ENCODE results near the gene TRAPPC10. TPM values are rescaled to one million over a fixed set of nuclear protein-coding genes. Genes with fewer than 3 reads are reported as not detected.

Gene TRAPPC10
- total RNA-seq, 4 donors from 2014 or later: 27.7 to 53.8 (median 38.4) TPM

DNA sequence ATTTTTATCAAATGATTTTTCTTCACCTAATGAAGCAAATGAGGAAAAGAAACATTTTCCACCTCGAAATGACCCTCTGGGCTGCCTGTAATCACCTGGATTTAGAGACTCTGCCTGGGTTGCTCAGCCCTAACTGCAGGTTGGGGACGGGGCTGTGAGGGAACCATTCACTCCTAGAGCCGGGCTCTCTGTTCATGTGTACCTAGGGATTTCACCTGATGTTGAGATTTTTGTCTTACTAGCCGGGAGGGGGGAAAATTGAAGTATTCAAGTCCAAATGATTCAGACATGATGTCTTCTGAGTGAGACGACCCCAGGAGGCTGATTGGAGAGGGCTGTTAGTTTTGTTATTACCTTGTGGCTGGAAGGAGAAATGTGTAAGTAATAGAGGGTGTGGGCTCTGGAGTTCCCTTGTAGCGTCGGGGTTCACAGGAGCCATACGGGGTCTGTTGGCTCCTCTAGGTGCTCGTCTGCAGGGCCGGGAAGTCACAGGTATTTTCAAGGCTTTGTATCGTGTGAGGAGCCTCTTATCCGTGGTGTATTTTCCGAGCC, 52.8 kb downstream of the TRAPPC10 start:
- H3K9me3 ChIP-seq: no peaks in the 10 kb centered on the region
- H3K27me3 ChIP-seq: no peaks in the 10 kb centered on the region
- H3K4me3 ChIP-seq: no peak overlapping the region
- no peak for DNase-seq (ENCODE audit: low spot score in 2 of 2)
- H3K27ac ChIP-seq: peak overlapping the region in 1 of 4 donors; percentile 25
- H3K4me1 ChIP-seq: peaks cover 0 to 11% (median 0%) of the 10 kb centered on the region in 4 donors
- 89% methylated on average over 13 of the region's 13 CpGs for WGBS, 2 donors
- H3K36me3 ChIP-seq: peaks cover 0 to 81% (median 6%) of the 10 kb centered on the region in 3 donors
- TF ChIP-seq EP300 (IDR thresholded peaks at IDR 0.05) (no peak), POLR2A (IDR thresholded peaks at IDR 0.05) (no peak)
- TF ChIP-seq, protein P1, sequence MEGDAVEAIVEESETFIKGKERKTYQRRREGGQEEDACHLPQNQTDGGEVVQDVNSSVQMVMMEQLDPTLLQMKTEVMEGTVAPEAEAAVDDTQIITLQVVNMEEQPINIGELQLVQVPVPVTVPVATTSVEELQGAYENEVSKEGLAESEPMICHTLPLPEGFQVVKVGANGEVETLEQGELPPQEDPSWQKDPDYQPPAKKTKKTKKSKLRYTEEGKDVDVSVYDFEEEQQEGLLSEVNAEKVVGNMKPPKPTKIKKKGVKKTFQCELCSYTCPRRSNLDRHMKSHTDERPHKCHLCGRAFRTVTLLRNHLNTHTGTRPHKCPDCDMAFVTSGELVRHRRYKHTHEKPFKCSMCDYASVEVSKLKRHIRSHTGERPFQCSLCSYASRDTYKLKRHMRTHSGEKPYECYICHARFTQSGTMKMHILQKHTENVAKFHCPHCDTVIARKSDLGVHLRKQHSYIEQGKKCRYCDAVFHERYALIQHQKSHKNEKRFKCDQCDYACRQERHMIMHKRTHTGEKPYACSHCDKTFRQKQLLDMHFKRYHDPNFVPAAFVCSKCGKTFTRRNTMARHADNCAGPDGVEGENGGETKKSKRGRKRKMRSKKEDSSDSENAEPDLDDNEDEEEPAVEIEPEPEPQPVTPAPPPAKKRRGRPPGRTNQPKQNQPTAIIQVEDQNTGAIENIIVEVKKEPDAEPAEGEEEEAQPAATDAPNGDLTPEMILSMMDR (IDR thresholded peaks at IDR 0.05): no peak

- Histone ChIP-seq H3K9me3 (no peaks in the 10 kb centered on the region), H3K4me3 (no peak overlapping the region), H3K4me1 (peaks cover 0 to 11% (median 0%) of the 10 kb centered on the region in 4 donors), H3K27me3 (no peaks in the 10 kb centered on the region), H3K36me3 (peaks cover 0 to 81% (median 6%) of the 10 kb centered on the region in 3 donors), H3K27ac (peak overlapping the region in 1 of 4 donors; percentile 25)
- DNase-seq (ENCODE audit: low spot score in 2 of 2): no peak
- TF ChIP-seq EP300 (IDR thresholded peaks at IDR 0.05) (no peak), POLR2A (IDR thresholded peaks at IDR 0.05) (no peak)
- TF ChIP-seq, protein P1 (IDR thresholded peaks at IDR 0.05): no peak
- 79 to 88% methylated on average over 9 of the region's 9 CpGs for WGBS, 2 donors
These were observed 53.3 kb downstream of the TRAPPC10 start for GRCh38 chr21:44065428-44065827.

DNA sequence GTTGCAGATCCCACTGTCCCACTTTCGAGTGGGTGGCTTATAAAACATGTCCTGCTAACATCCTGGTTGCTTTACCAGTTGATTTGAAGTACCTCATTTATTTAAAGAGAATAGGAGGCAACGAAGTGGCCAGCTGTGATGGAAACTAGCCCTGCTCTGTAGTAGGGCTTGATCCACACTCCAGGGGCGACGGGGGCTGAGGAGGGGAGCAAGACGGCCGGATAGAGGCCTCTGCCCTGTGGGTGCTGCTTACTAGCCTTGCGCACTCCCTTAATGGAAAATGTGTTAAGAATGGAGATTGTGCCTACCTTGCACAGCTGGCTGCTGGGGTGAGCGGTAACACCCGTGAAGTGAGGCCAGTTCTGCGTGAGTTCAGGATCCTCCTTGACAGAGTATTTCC, 54.0 kb downstream of the TRAPPC10 start:
- TF ChIP-seq POLR2A (IDR thresholded peaks at IDR 0.05): no peak
- TF ChIP-seq EP300 (IDR thresholded peaks at IDR 0.05): no peak
- TF ChIP-seq, protein P1 (IDR thresholded peaks at IDR 0.05): no peak
- DNase-seq (ENCODE audit: low spot score in 2 of 2): no peak
- Histone ChIP-seq H3K9me3 (no peaks in the 10 kb centered on the region), H3K4me1 (peaks cover 0 to 11% (median 0%) of the 10 kb centered on the region in 4 donors), H3K27ac (peak overlapping the region in 1 of 4 donors; percentile 61), H3K36me3 (peaks cover 0 to 78% (median 6%) of the 10 kb centered on the region in 3 donors), H3K4me3 (no peak overlapping the region), H3K27me3 (no peaks in the 10 kb centered on the region)
- 89 to 93% methylated on average over 10 of the region's 10 CpGs for WGBS, 2 donors

- H3K9me3 ChIP-seq: no peaks in the 10 kb centered on the region
- 73 to 79% methylated on average over 15 of the region's 15 CpGs for WGBS, 2 donors
- DNase-seq (ENCODE audit: low spot score in 2 of 2): no peak
- H3K27ac ChIP-seq: peak overlapping the region in 2 of 4 donors; percentile 11 to 61
- H3K27me3 ChIP-seq: no peaks in the 10 kb centered on the region
- peaks cover 0 to 77% (median 6%) of the 10 kb centered on the region in 3 donors for H3K36me3 ChIP-seq
- H3K4me3 ChIP-seq: no peak overlapping the region
- TF ChIP-seq POLR2A (IDR thresholded peaks at IDR 0.05): no peak
- TF ChIP-seq, protein P1 (IDR thresholded peaks at IDR 0.05): no peak
- no peak for TF ChIP-seq EP300 (IDR thresholded peaks at IDR 0.05)
- H3K4me1 ChIP-seq: peaks cover 0 to 10% (median 0%) of the 10 kb centered on the region in 4 donors
These were observed 55.1 kb downstream of the TRAPPC10 start for GRCh38 chr21:44067011-44067839.

DNA sequence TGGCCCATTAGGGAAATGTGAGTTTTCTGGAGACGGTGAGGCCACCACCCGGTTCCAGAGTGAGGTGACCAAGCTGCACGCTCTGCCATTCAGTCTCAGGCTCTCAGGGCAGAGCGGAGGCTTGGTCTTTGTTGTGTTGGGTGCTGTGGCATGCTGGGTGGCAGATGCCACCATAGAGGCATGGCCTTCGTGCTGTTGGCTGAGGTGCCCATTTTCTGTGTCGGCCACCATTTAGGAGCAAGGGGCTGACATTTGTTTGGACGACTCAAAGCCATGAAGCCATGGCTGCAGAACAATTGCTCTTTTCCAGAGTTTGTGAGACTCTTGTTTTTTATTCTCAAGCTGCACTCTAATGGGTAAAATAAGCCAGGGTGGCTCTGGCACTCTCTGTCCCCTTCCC, 58.3 kb downstream of the TRAPPC10 start:
- Histone ChIP-seq H3K9me3 (no peaks in the 10 kb centered on the region), H3K36me3 (peaks cover 5 to 77% (median 6%) of the 10 kb centered on the region in 3 donors), H3K4me3 (no peak overlapping the region), H3K4me1 (peaks cover 0 to 5% (median 0%) of the 10 kb centered on the region in 4 donors), H3K27ac (peak overlapping the region in 1 of 4 donors; percentile 17), H3K27me3 (no peaks in the 10 kb centered on the region)
- DNase-seq (ENCODE audit: low spot score in 2 of 2): no peak
- WGBS, 2 donors: 92 to 93% methylated on average over 7 of the region's 7 CpGs
- no peak for TF ChIP-seq POLR2A (IDR thresholded peaks at IDR 0.05)
- no peak for TF ChIP-seq EP300 (IDR thresholded peaks at IDR 0.05)
- TF ChIP-seq, protein P1 (IDR thresholded peaks at IDR 0.05): no peak
